Measurements from ENCODE around the gene ZYG11A. TPM values are rescaled to one million over a fixed set of nuclear protein-coding genes. Genes with fewer than 3 reads are reported as not detected.
A peak's percentile ranks its signal among the peaks of the same experiment; 100 is the strongest.

ZYG11A gene
- total and polyA plus RNA-seq, 2 of the 13 experiments (the other 11 are each of a cell fraction or from before 2014, with no cell fraction given) = not detected

GRCh38 chr1:52913537-52913936, 71.0 kb downstream of the ZYG11A start (continued):
- TF ChIP-seq FOXA3 (CRISPR knock-in tag; IDR thresholded peaks at IDR 0.05) (no peak), GPN1 (CRISPR knock-in tag; IDR thresholded peaks at IDR 0.05; ENCODE audit: borderline replicate concordance) (no peak), ZNF552 (CRISPR knock-in tag; IDR thresholded peaks at IDR 0.05; ENCODE audit: borderline replicate concordance) (no peak), ASH2L (IDR thresholded peaks at IDR 0.05; ENCODE audit: insufficient read length, low read depth, low read length) (no peak), ZNF468 (CRISPR knock-in tag; IDR thresholded peaks at IDR 0.05) (no peak), FOSL1 (CRISPR knock-in tag; IDR thresholded peaks at IDR 0.05; ENCODE audit: borderline replicate concordance) (no peak), SRSF4 (IDR thresholded peaks at IDR 0.05; ENCODE audit: low read depth, low read length, poor library complexity, severe bottlenecking) (no peak), CTCF (CRISPR knock-in tag; IDR thresholded peaks at IDR 0.05) (peak; percentile 61), FOXP1 (IDR thresholded peaks at IDR 0.05) (no peak), FOXP1 (CRISPR knock-in tag; IDR thresholded peaks at IDR 0.05) (no peak), ZNF451 (CRISPR knock-in tag; IDR thresholded peaks at IDR 0.05) (no peak)
- TF ChIP-seq, protein P1, sequence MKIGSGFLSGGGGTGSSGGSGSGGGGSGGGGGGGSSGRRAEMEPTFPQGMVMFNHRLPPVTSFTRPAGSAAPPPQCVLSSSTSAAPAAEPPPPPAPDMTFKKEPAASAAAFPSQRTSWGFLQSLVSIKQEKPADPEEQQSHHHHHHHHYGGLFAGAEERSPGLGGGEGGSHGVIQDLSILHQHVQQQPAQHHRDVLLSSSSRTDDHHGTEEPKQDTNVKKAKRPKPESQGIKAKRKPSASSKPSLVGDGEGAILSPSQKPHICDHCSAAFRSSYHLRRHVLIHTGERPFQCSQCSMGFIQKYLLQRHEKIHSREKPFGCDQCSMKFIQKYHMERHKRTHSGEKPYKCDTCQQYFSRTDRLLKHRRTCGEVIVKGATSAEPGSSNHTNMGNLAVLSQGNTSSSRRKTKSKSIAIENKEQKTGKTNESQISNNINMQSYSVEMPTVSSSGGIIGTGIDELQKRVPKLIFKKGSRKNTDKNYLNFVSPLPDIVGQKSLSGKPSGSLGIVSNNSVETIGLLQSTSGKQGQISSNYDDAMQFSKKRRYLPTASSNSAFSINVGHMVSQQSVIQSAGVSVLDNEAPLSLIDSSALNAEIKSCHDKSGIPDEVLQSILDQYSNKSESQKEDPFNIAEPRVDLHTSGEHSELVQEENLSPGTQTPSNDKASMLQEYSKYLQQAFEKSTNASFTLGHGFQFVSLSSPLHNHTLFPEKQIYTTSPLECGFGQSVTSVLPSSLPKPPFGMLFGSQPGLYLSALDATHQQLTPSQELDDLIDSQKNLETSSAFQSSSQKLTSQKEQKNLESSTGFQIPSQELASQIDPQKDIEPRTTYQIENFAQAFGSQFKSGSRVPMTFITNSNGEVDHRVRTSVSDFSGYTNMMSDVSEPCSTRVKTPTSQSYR (CRISPR knock-in tag; IDR thresholded peaks at IDR 0.05; ENCODE audit: borderline replicate concordance) = peak; percentile 92
- TF ChIP-seq, protein P2, sequence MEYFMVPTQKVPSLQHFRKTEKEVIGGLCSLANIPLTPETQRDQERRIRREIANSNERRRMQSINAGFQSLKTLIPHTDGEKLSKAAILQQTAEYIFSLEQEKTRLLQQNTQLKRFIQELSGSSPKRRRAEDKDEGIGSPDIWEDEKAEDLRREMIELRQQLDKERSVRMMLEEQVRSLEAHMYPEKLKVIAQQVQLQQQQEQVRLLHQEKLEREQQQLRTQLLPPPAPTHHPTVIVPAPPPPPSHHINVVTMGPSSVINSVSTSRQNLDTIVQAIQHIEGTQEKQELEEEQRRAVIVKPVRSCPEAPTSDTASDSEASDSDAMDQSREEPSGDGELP (IDR thresholded peaks at IDR 0.05; ENCODE audit: borderline replicate concordance, low read depth) = no peak
- TF ChIP-seq, protein P3, sequence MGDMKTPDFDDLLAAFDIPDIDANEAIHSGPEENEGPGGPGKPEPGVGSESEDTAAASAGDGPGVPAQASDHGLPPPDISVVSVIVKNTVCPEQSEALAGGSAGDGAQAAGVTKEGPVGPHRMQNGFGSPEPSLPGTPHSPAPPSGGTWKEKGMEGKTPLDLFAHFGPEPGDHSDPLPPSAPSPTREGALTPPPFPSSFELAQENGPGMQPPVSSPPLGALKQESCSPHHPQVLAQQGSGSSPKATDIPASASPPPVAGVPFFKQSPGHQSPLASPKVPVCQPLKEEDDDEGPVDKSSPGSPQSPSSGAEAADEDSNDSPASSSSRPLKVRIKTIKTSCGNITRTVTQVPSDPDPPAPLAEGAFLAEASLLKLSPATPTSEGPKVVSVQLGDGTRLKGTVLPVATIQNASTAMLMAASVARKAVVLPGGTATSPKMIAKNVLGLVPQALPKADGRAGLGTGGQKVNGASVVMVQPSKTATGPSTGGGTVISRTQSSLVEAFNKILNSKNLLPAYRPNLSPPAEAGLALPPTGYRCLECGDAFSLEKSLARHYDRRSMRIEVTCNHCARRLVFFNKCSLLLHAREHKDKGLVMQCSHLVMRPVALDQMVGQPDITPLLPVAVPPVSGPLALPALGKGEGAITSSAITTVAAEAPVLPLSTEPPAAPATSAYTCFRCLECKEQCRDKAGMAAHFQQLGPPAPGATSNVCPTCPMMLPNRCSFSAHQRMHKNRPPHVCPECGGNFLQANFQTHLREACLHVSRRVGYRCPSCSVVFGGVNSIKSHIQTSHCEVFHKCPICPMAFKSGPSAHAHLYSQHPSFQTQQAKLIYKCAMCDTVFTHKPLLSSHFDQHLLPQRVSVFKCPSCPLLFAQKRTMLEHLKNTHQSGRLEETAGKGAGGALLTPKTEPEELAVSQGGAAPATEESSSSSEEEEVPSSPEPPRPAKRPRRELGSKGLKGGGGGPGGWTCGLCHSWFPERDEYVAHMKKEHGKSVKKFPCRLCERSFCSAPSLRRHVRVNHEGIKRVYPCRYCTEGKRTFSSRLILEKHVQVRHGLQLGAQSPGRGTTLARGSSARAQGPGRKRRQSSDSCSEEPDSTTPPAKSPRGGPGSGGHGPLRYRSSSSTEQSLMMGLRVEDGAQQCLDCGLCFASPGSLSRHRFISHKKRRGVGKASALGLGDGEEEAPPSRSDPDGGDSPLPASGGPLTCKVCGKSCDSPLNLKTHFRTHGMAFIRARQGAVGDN (CRISPR knock-in tag; IDR thresholded peaks at IDR 0.05) = peak; percentile 24; the same call in 1 of the 2 replicates
- TF ChIP-seq, protein P4, sequence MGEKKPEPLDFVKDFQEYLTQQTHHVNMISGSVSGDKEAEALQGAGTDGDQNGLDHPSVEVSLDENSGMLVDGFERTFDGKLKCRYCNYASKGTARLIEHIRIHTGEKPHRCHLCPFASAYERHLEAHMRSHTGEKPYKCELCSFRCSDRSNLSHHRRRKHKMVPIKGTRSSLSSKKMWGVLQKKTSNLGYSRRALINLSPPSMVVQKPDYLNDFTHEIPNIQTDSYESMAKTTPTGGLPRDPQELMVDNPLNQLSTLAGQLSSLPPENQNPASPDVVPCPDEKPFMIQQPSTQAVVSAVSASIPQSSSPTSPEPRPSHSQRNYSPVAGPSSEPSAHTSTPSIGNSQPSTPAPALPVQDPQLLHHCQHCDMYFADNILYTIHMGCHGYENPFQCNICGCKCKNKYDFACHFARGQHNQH (CRISPR knock-in tag; IDR thresholded peaks at IDR 0.05) = no peak
- TF ChIP-seq, protein P5, sequence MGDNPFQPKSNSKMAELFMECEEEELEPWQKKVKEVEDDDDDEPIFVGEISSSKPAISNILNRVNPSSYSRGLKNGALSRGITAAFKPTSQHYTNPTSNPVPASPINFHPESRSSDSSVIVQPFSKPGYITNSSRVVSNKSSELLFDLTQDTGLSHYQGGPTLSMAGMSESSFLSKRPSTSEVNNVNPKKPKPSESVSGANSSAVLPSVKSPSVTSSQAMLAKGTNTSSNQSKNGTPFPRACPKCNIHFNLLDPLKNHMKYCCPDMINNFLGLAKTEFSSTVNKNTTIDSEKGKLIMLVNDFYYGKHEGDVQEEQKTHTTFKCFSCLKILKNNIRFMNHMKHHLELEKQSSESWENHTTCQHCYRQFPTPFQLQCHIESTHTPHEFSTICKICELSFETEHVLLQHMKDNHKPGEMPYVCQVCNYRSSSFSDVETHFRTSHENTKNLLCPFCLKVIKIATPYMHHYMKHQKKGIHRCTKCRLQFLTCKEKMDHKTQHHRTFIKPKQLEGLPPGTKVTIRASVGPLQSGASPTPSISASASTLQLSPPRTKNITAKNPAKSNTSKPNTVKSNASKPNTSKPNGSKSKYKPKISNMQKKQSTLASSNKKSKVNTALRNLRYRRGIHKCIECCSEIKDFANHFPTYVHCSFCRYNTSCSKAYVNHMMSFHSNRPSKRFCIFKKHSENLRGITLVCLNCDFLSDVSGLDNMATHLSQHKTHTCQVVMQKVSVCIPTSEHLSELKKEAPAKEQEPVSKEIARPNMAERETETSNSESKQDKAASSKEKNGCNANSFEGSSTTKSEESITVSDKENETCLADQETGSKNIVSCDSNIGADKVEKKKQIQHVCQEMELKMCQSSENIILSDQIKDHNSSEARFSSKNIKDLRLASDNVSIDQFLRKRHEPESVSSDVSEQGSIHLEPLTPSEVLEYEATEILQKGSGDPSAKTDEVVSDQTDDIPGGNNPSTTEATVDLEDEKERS (CRISPR knock-in tag; IDR thresholded peaks at IDR 0.05) = no peak

All from HepG2 (cell line).